SU-DHL-6 (cell line): ENCODE measurements around the gene KCNK15.
A peak's percentile ranks its signal among the peaks of the same experiment; 100 is the strongest.
"Not testable (repeated sequence)": the region's sequence is repeated elsewhere in the genome, so short reads cannot be mapped to it uniquely, and the experiment has no call there.

ENCODE experiments used
- H2AFZ ChIP-seq: fragments of 200-600 bp; sonication (generic); 2 replicates; pipeline ENCODE4 v1.6.1; 2014; ENCODE audit warnings: low read depth, mild to moderate bottlenecking, moderate library complexity, mixed read lengths, antibody characterized with exemption, low read length; ENCODE audit not compliant: severe bottlenecking
- H3F3A ChIP-seq: fragments of 200-600 bp; shearing (Covaris generic); 2 replicates; pipeline ENCODE4 v1.6.0; 2016; ENCODE audit warnings: antibody characterized with exemption, mild to moderate bottlenecking; ENCODE audit not compliant: insufficient read depth
- H3K27ac ChIP-seq: fragments of 200-600 bp; sonication (generic); 2 replicates; pipeline ENCODE4 v1.5.1; 2016; ENCODE audit warnings: low read depth, mild to moderate bottlenecking, low read length, moderate library complexity, mixed read lengths
- H3K27me3 ChIP-seq: fragments of 200-600 bp; sonication (generic), shearing (Covaris generic); 2 replicates; pipeline ENCODE4 v1.6.0; 2014; ENCODE audit warnings: mild to moderate bottlenecking, low read length
- H3K36me3 ChIP-seq: fragments of 200-600 bp; sonication (generic); 2 replicates; pipeline ENCODE4 v1.6.1; 2014; ENCODE audit warnings: mild to moderate bottlenecking, low read length, mixed read lengths
- H3K4me2 ChIP-seq: fragments of 300-600, 200-600 bp; shearing (Covaris generic), sonication (generic); 2 replicates; pipeline ENCODE4 v1.6.0; 2014; ENCODE audit warnings: low read length, low read depth, mild to moderate bottlenecking; ENCODE audit not compliant: poor library complexity, severe bottlenecking
- H3K4me3 ChIP-seq: fragments of 200-600 bp; sonication (generic); 2 replicates; pipeline ENCODE4 v1.5.1; 2014; ENCODE audit warnings: antibody characterized with exemption, low read length, mild to moderate bottlenecking, mixed read lengths; ENCODE audit not compliant: insufficient read depth, poor library complexity, severe bottlenecking
- H3K79me2 ChIP-seq: fragments of 200-600 bp; sonication (generic); 2 replicates; pipeline ENCODE4 v1.6.1; 2014; ENCODE audit warnings: mild to moderate bottlenecking, low read length, moderate library complexity; ENCODE audit not compliant: insufficient read depth
- H3K9ac ChIP-seq: fragments of 200-600 bp; sonication (generic); 2 replicates; pipeline ENCODE4 v1.7.0; 2014; ENCODE audit warnings: mild to moderate bottlenecking, low read length
- H3K9me2 ChIP-seq: fragments of 200-600 bp; sonication (generic); replicated peaks from 2 replicates; pipeline ENCODE4 v1.6.1; 2014; ENCODE audit warnings: low read length; ENCODE audit not compliant: insufficient read depth
- H3K9me3 ChIP-seq: fragments of 200-600 bp; sonication (generic); 2 replicates; pipeline ENCODE4 v1.6.1; 2014; ENCODE audit warnings: low read length, mixed read lengths; ENCODE audit not compliant: insufficient read depth
- H4K20me1 ChIP-seq: fragments of 200-600 bp; sonication (generic); 2 replicates; pipeline ENCODE4 v1.6.1; 2014; ENCODE audit warnings: low read depth, mild to moderate bottlenecking, antibody characterized with exemption, low read length, moderate library complexity, mixed read lengths
- EZH2phosphoT487 ChIP-seq: fragments of 200-600 bp; sonication (generic), shearing (Covaris generic); conservative IDR thresholded peaks from 2 replicates; pipeline ENCODE4 v1.6.1; 2018; ENCODE audit warnings: mild to moderate bottlenecking, antibody characterized with exemption, low read length, moderate library complexity, mixed read lengths
- TF ChIP-seq, protein P1 (sequence below): fragments of 200-600 bp; sonication (generic); IDR thresholded peaks from one replicate; pipeline ENCODE4 v1.5.1; 2017; ENCODE audit warnings: antibody characterized with exemption, mild to moderate bottlenecking, low read length, moderate library complexity; ENCODE audit not compliant: insufficient read depth, poor library complexity, severe bottlenecking

The KCNK15 gene

DNA sequence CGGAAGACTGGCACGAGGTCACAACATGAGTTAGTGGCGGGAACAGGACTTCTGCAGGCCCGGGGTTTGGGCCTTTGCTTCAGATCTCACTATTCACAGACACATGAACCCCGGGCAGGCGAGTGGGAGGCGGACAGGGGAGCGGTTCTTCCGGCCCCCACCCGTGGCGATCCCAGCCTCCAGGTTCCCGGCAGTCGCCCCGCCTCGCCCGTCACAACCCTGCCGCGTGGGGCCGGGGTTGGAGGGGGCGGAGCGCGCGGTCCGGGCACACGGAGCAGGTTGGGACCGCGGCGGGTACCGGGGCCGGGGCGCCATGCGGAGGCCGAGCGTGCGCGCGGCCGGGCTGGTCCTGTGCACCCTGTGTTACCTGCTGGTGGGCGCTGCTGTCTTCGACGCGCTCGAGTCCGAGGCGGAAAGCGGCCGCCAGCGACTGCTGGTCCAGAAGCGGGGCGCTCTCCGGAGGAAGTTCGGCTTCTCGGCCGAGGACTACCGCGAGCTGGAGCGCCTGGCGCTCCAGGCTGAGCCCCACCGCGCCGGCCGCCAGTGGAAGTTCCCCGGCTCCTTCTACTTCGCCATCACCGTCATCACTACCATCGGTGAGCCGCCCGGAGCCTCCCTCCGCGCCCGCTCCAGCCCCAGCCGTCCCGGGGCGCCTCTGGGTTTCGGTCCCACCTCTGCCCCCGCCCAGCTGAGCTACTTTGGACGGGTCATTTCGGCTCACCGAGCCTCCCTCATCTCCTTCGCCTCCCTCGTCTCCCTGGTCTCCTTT is at the start of gene KCNK15:
Gene KCNK15 (plus strand): TSS at position 268 of the 769 bp plus-strand sequence. CDS start 46 bp downstream, at position 314.
- H3K9me2 ChIP-seq, result no peaks in the 10 kb centered on the region
- no peak within 1 kb of the TSS for H3K9ac ChIP-seq
- H3K9me3 ChIP-seq, result no peaks in the 10 kb centered on the region
- H3K27me3 ChIP-seq, result no peaks in the 10 kb centered on the region
- TF ChIP-seq, protein P1, sequence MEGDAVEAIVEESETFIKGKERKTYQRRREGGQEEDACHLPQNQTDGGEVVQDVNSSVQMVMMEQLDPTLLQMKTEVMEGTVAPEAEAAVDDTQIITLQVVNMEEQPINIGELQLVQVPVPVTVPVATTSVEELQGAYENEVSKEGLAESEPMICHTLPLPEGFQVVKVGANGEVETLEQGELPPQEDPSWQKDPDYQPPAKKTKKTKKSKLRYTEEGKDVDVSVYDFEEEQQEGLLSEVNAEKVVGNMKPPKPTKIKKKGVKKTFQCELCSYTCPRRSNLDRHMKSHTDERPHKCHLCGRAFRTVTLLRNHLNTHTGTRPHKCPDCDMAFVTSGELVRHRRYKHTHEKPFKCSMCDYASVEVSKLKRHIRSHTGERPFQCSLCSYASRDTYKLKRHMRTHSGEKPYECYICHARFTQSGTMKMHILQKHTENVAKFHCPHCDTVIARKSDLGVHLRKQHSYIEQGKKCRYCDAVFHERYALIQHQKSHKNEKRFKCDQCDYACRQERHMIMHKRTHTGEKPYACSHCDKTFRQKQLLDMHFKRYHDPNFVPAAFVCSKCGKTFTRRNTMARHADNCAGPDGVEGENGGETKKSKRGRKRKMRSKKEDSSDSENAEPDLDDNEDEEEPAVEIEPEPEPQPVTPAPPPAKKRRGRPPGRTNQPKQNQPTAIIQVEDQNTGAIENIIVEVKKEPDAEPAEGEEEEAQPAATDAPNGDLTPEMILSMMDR, result no peak
- 0 out of 2 replicates have a peak, but pooled peaks have one; percentile 67 for TF ChIP-seq EZH2phosphoT487
- no peak within 1 kb of the TSS for H3K4me3 ChIP-seq
- no peak within 1 kb of the TSS for H2AFZ ChIP-seq
- H3K27ac ChIP-seq, result no peak within 1 kb of the TSS
- H3K79me2 ChIP-seq, result no peaks in the 10 kb centered on the region
- H3F3A ChIP-seq, result no peaks in the 10 kb centered on the region
- no peaks in the 10 kb centered on the region for H4K20me1 ChIP-seq
- peak within 1 kb of the TSS; percentile 35 for H3K4me2 ChIP-seq
- no peaks in the 10 kb centered on the region for H3K36me3 ChIP-seq

DNA sequence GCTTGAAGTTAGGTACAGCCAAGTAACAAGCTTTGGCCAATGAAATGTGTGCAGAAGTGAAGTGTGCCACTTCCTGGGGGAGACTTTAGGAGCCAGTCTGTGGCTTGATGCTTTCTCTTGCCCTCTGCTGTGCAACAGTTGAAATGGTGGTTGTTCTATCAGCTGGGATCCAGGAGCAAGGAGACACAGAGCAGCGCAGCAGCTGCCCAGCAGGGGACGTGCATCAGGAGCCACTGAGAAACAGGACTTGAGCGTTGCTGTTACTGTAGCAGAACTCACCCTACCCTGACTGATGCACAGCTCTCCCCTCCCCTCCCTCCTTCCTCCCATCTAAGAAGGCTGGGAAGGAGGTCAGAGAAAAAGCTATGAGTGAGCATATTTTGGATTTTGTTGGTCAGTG is 49.4 kb upstream of the KCNK15 start:
- TF ChIP-seq, protein P1, result no peak
- no peaks in the 10 kb centered on the region for H3K79me2 ChIP-seq
- no peak overlapping the region for H3K9ac ChIP-seq
- H3F3A ChIP-seq, result no peaks in the 10 kb centered on the region
- H3K27me3 ChIP-seq, result no peaks in the 10 kb centered on the region
- H3K4me3 ChIP-seq, result no peak overlapping the region
- H3K36me3 ChIP-seq, result no peaks in the 10 kb centered on the region
- H3K27ac ChIP-seq, result no peak overlapping the region
- no peaks in the 10 kb centered on the region for H4K20me1 ChIP-seq
- no peak overlapping the region for H2AFZ ChIP-seq
- H3K9me2 ChIP-seq, result no peaks in the 10 kb centered on the region
- no peak overlapping the region for H3K4me2 ChIP-seq
- no peaks in the 10 kb centered on the region for H3K9me3 ChIP-seq

DNA sequence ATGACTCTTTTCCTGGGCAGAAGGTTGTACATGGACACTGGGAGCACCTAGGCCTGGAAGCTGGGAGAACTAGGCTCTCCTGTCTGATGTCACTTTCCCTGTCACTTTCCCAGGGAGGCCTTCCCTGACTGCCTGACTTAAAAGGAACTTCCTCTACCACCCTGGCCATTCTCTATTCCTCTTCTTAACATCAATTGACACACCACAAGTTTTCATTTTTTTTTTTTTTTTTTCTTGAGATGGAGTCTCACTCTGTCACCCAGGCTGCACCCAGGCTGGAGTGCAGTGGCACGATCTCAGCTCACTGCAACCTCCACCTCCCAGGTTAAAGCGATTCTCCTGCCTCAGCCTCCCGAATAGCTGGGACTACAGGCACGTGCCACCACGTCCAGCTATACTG is 48.6 kb upstream of the KCNK15 start:
- not testable (repeated sequence) for H3F3A ChIP-seq, H3K27ac ChIP-seq

DNA sequence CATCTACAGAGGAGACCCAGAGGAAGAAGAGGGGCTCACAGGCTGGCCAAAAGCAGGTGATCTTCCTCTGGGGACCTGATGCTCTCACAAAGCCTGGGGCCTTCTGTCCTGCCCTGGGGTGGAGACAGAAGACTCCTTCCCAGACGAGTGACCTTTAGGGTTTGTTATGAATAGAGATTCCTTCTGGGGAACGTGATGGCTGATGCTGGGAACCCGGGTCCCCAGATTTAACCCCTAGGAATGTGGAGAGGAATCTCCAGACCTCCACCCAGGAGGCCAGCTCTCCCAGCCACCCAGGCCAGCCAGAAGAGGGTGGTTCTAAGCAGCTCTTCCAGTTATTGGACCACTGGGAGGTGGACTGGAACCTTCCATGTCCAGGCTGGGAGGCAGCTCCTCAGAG is 47.3 kb upstream of the KCNK15 start:
- H3K9ac ChIP-seq, result no peak overlapping the region
- no peaks in the 10 kb centered on the region for H3K79me2 ChIP-seq
- H3K36me3 ChIP-seq, result no peaks in the 10 kb centered on the region
- H3K9me3 ChIP-seq, result no peaks in the 10 kb centered on the region
- no peak for TF ChIP-seq EZH2phosphoT487
- TF ChIP-seq, protein P1, result no peak
- H2AFZ ChIP-seq, result no peak overlapping the region
- no peaks in the 10 kb centered on the region for H3K27me3 ChIP-seq
- no peak overlapping the region for H3K4me3 ChIP-seq
- no peaks in the 10 kb centered on the region for H3F3A ChIP-seq
- no peak overlapping the region for H3K27ac ChIP-seq
- no peaks in the 10 kb centered on the region for H3K9me2 ChIP-seq
- H3K4me2 ChIP-seq, result no peak overlapping the region
- no peaks in the 10 kb centered on the region for H4K20me1 ChIP-seq

More for the DNA sequence above, 48.6 kb upstream of the KCNK15 start:
- not testable (repeated sequence) for H3K9me3 ChIP-seq, H3K4me3 ChIP-seq, H3K9ac ChIP-seq, H3K4me2 ChIP-seq, H2AFZ ChIP-seq, H3K36me3 ChIP-seq, H4K20me1 ChIP-seq, H3K79me2 ChIP-seq, H3K9me2 ChIP-seq, H3K27me3 ChIP-seq
